Suppressor macrophage (primary cell): Measurements from ENCODE around the gene C5orf58.

ENCODE experiments used
- DNase-seq, 4 experiments: peaks; one replicate each; pipeline ENCODE4 v3.0.0-alpha.2; 2020 to 2022

Gene C5orf58

GRCh38 chr5:170257370-170257769 is 24.6 kb downstream of the C5orf58 start:
- DNase-seq, result no peak

GRCh38 chr5:170261528-170262043 is 28.8 kb downstream of the C5orf58 start:
- no peak for DNase-seq

- no peak for DNase-seq
Observed at GRCh38 chr5:170262061-170263045, 29.6 kb downstream of the C5orf58 start.

- DNase-seq, result no peak
Observed at GRCh38 chr5:170263906-170264305, 31.1 kb downstream of the C5orf58 start.

- DNase-seq, result no peak
Observed at GRCh38 chr5:170265522-170265921, 32.7 kb downstream of the C5orf58 start.

- no peak for DNase-seq
Observed at GRCh38 chr5:170266570-170267381, 34.0 kb downstream of the C5orf58 start.

GRCh38 chr5:170267431-170268152 is 34.8 kb downstream of the C5orf58 start:
- peak; percentile 75 to 92 (median 88) for DNase-seq

- DNase-seq, result no peak
Observed at GRCh38 chr5:170268153-170268689, 35.4 kb downstream of the C5orf58 start.

- peak; percentile 82 to 95 (median 88) for DNase-seq
Observed at GRCh38 chr5:170268884-170269283, 36.1 kb downstream of the C5orf58 start.

- DNase-seq, result peak; percentile 87 to 97 (median 91)
Observed at GRCh38 chr5:170269579-170269978, 36.8 kb downstream of the C5orf58 start.

- DNase-seq, result peak; percentile 63 to 86 (median 71)
Observed at GRCh38 chr5:170270293-170271069, 37.7 kb downstream of the C5orf58 start.

GRCh38 chr5:170273968-170274710 is 41.4 kb downstream of the C5orf58 start:
- DNase-seq, result peak in 1 of 4 experiments; percentile 45

GRCh38 chr5:170275376-170275994 is 42.7 kb downstream of the C5orf58 start:
- peak; percentile 70 to 81 (median 74) for DNase-seq

- DNase-seq, result peak in 1 of 4 experiments; percentile 6
Observed at GRCh38 chr5:170276140-170276539, 43.4 kb downstream of the C5orf58 start.

GRCh38 chr5:170277867-170278281 is 45.1 kb downstream of the C5orf58 start:
- peak; percentile 89 to 96 (median 92) for DNase-seq

GRCh38 chr5:170278611-170279458 is 46.0 kb downstream of the C5orf58 start:
- DNase-seq, result peak; percentile 86 to 93 (median 92)

- peak in 2 of 4 experiments; percentile 53 to 57 for DNase-seq
Observed at GRCh38 chr5:170279459-170279817, 46.7 kb downstream of the C5orf58 start.

- peak in 1 of 4 experiments; percentile 36 for DNase-seq
Observed at GRCh38 chr5:170280011-170280493, 47.3 kb downstream of the C5orf58 start.

GRCh38 chr5:170283296-170283695 is 50.5 kb downstream of the C5orf58 start:
- DNase-seq, result no peak
